IMR-90 (cell line): ENCODE measurements around the gene SDC4. TPM values are rescaled to one million over a fixed set of nuclear protein-coding genes. Genes with fewer than 3 reads are reported as not detected.

Experiments used
- ATAC-seq: fragments of 200-7000 bp; cut with Tn5 transposase; 2 replicates; pipeline ENCODE4 v1.9.1; 2020; ENCODE audit warnings: low read depth, mild to moderate bottlenecking, moderate library complexity
- BruUV-seq: library from RNA; stranded (reverse); fragments of 400-500 nt; replicated peaks from 2 replicates; lab custom pipeline; 2021; lab: Mats Ljungman, UMichigan
- CTCF ChIA-PET: fragments of 300-600 bp; formaldehyde crosslinking; extraction: SDS; loops from one replicate; lab custom pipeline; 2021; ENCODE audit warnings: antibody characterized with exemption; lab: Yijun Ruan, JAX
- POLR2A ChIA-PET: fragments of 300-600 bp; sonication (Branson Sonifier 250); formaldehyde crosslinking; loops from one replicate; lab custom pipeline; 2022; ENCODE audit warnings: antibody characterized with exemption; ENCODE audit not compliant: unreplicated experiment; lab: Charles Lee
- DNase-seq: peaks from one replicate; pipeline ENCODE4 v3.0.0; 2013
- H2AFZ ChIP-seq: replicated peaks from 2 replicates; pipeline ENCODE3; 2013; ENCODE audit warnings: low read length, mild to moderate bottlenecking; ENCODE audit not compliant: poor library complexity
- H2AK5ac ChIP-seq: 2 replicates; pipeline ENCODE4 v1.6.1; 2013; ENCODE audit warnings: low read depth, low read length, inconsistent platforms
- H2AK9ac ChIP-seq: replicated peaks from 2 replicates; pipeline ENCODE3; 2013; ENCODE audit warnings: mild to moderate bottlenecking, low read depth, low read length, moderate library complexity; ENCODE audit not compliant: poor library complexity
- H2BK120ac ChIP-seq: 2 replicates; pipeline ENCODE4 v1.6.1; 2013; ENCODE audit warnings: low read depth, low read length, inconsistent platforms
- H2BK15ac ChIP-seq: 3 replicates; pipeline ENCODE4 v1.6.1; 2013; ENCODE audit warnings: low read depth, low read length, inconsistent platforms
- H2BK20ac ChIP-seq: 2 replicates; pipeline ENCODE4 v1.6.1; 2013; ENCODE audit warnings: low read depth, mild to moderate bottlenecking, inconsistent platforms, low read length, moderate library complexity
- H2BK5ac ChIP-seq: 2 replicates; pipeline ENCODE4 v1.6.1; 2013; ENCODE audit warnings: mild to moderate bottlenecking, low read depth, low read length, inconsistent platforms; ENCODE audit not compliant: poor library complexity, severe bottlenecking
- H3K14ac ChIP-seq: replicated peaks from 2 replicates; pipeline ENCODE4 v1.6.1; 2013; ENCODE audit warnings: low read depth, low read length, inconsistent platforms
- H3K18ac ChIP-seq: 2 replicates; pipeline ENCODE4 v1.6.1; 2013; ENCODE audit warnings: low read depth, low read length, control low read depth
- H3K23ac ChIP-seq: 2 replicates; pipeline ENCODE4 v1.6.1; 2013; ENCODE audit warnings: low read depth, low read length, inconsistent platforms
- H3K27ac ChIP-seq: 2 replicates; pipeline ENCODE4 v1.5.1; 2013; ENCODE audit warnings: mild to moderate bottlenecking, control low read depth, low read length; ENCODE audit not compliant: insufficient read depth
- H3K27me3 ChIP-seq: 2 replicates; pipeline ENCODE4 v1.6.1; 2013; ENCODE audit warnings: low read length; ENCODE audit not compliant: control insufficient read depth, insufficient read depth
- H3K36me3 ChIP-seq: 2 replicates; pipeline ENCODE4 v1.6.1; 2013; ENCODE audit warnings: low read length, mixed read lengths; ENCODE audit not compliant: control insufficient read depth, insufficient read depth
- H3K4ac ChIP-seq: 2 replicates; pipeline ENCODE4 v1.6.1; 2013; ENCODE audit warnings: low read depth, low read length, inconsistent platforms
- H3K4me1 ChIP-seq: 2 replicates; pipeline ENCODE4 v1.6.1; 2013; ENCODE audit warnings: low read length, mixed read lengths; ENCODE audit not compliant: control insufficient read depth, insufficient read depth
- H3K4me2 ChIP-seq: 2 replicates; pipeline ENCODE4 v1.6.1; 2013; ENCODE audit warnings: low read depth, mild to moderate bottlenecking, control low read depth, low read length, moderate library complexity
- H3K4me3 ChIP-seq: 2 replicates; pipeline ENCODE4 v1.5.1; 2013; ENCODE audit warnings: low read depth, mild to moderate bottlenecking, control low read depth, low read length, moderate library complexity; ENCODE audit not compliant: insufficient read depth
- H3K56ac ChIP-seq: 2 replicates; pipeline ENCODE4 v1.6.1; 2013; ENCODE audit warnings: low read length, inconsistent platforms; ENCODE audit not compliant: insufficient read depth; ENCODE audit errors: extremely low read depth
- H3K79me1 ChIP-seq, 2 experiments: 2 replicates each; pipeline ENCODE4 v1.6.1; 2013; ENCODE audit warnings: low read length in 2 of 2, inconsistent platforms in 1 of 2, low read depth in 1 of 2
- H3K9ac ChIP-seq: 2 replicates; pipeline ENCODE4 v1.6.1; 2013; ENCODE audit warnings: low read depth, low read length, control low read depth
- H3K9me1 ChIP-seq: 2 replicates; pipeline ENCODE4 v1.6.1; 2013; ENCODE audit warnings: low read length, inconsistent platforms; ENCODE audit not compliant: insufficient read depth
- H3K9me3 ChIP-seq: 2 replicates; pipeline ENCODE4 v1.6.1; 2013; ENCODE audit warnings: low read length; ENCODE audit not compliant: control insufficient read depth, insufficient read depth
- H4K20me1 ChIP-seq: 2 replicates; pipeline ENCODE4 v1.6.1; 2013; ENCODE audit warnings: low read length, inconsistent platforms; ENCODE audit not compliant: insufficient read depth
- H4K5ac ChIP-seq: 2 replicates; pipeline ENCODE4 v1.6.1; 2013; ENCODE audit warnings: mild to moderate bottlenecking, low read depth, low read length, control low read depth
- H4K8ac ChIP-seq, 2 experiments: 2 replicates each; pipeline ENCODE4 v1.6.1; 2013; ENCODE audit warnings: low read depth in 2 of 2, low read length in 2 of 2, control low read depth in 1 of 2, inconsistent platforms in 1 of 2
- H4K91ac ChIP-seq: 2 replicates; pipeline ENCODE4 v1.6.1; 2013; ENCODE audit warnings: low read depth, low read length, inconsistent platforms; ENCODE audit not compliant: insufficient read depth
- BHLHE40 ChIP-seq: fragments of 150-350 bp; IDR thresholded peaks from 2 replicates; pipeline ENCODE4 v1.6.1; 2016; ENCODE audit warnings: mild to moderate bottlenecking, low read depth, low read length
- CEBPB ChIP-seq: IDR thresholded peaks from 2 replicates; pipeline ENCODE4 v1.6.1; 2012; ENCODE audit warnings: low read depth, low read length, improper control_type of control experiment
- CHD1 ChIP-seq: IDR thresholded peaks from 2 replicates; pipeline ENCODE4 v1.6.1; 2012; ENCODE audit warnings: low read depth, low read length, improper control_type of control experiment
- CTCF ChIP-seq: conservative IDR thresholded peaks from 2 replicates; pipeline ENCODE4 v1.5.1; 2012; ENCODE audit warnings: mild to moderate bottlenecking, low read depth, low read length, improper control_type of control experiment
- ELK1 ChIP-seq: fragments of 150-350 bp; IDR thresholded peaks from 2 replicates; pipeline ENCODE4 v1.6.1; 2016; ENCODE audit warnings: low read depth, mild to moderate bottlenecking, low read length, moderate library complexity, borderline replicate concordance
- FOS ChIP-seq: fragments of 150-350 bp; IDR thresholded peaks from 2 replicates; pipeline ENCODE4 v1.6.1; 2016; ENCODE audit warnings: low read depth, low read length
- MAFK ChIP-seq: IDR thresholded peaks from 2 replicates; pipeline ENCODE4 v1.6.1; 2012; ENCODE audit warnings: low read depth, low read length, improper control_type of control experiment
- MXI1 ChIP-seq: IDR thresholded peaks from 2 replicates; pipeline ENCODE4 v1.6.1; 2012; ENCODE audit warnings: low read depth, mild to moderate bottlenecking, low read length, moderate library complexity, borderline replicate concordance
- NFE2L2 ChIP-seq: fragments of 150-350 bp; IDR thresholded peaks from 2 replicates; pipeline ENCODE4 v1.6.1; 2016; ENCODE audit warnings: low read depth, mild to moderate bottlenecking, low read length
- POLR2A ChIP-seq: IDR thresholded peaks from 2 replicates; pipeline ENCODE4 v1.6.1; 2012; ENCODE audit warnings: mild to moderate bottlenecking, low read depth, low read length
- RAD21 ChIP-seq: IDR thresholded peaks from 2 replicates; pipeline ENCODE4 v1.6.1; 2012; ENCODE audit warnings: low read length, improper control_type of control experiment
- RCOR1 ChIP-seq: IDR thresholded peaks from 2 replicates; pipeline ENCODE4 v1.6.1; 2012; ENCODE audit warnings: mild to moderate bottlenecking, low read length, improper control_type of control experiment; ENCODE audit not compliant: insufficient replicate concordance
- SMC3 ChIP-seq: fragments of 150-350 bp; IDR thresholded peaks from 2 replicates; pipeline ENCODE4 v1.6.1; 2016; ENCODE audit warnings: low read depth, mild to moderate bottlenecking, antibody characterized with exemption, low read length, moderate library complexity
- USF2 ChIP-seq: fragments of 150-350 bp; IDR thresholded peaks from 2 replicates; pipeline ENCODE4 v1.6.1; 2017; ENCODE audit warnings: mild to moderate bottlenecking, antibody characterized with exemption, low read length, low read depth
- WGBS, 2 experiments: methylation state at CpG; one replicate each; pipeline versions ENCODE4 v1.1.5 to v1.1.7; 2013; ENCODE audit warnings: missing lambda C conversion rate in 2 of 2; ENCODE audit not compliant: insufficient read length in 1 of 2; ENCODE audit errors: extremely low coverage in 2 of 2; 5-methylcytosine and 5-hydroxymethylcytosine counted together
- dilution Hi-C: fragments of 300-500 bp; cut with HindIII; formaldehyde crosslinking; loops from one replicate; pipeline ENCODE4 v1.14.3; 2018; ENCODE audit warnings: low sequenced_read_pairs; ENCODE audit not compliant: unreplicated experiment
- in situ Hi-C: fragments of 300-500 bp; cut with MboI; formaldehyde crosslinking; loops from 3 replicates; pipeline ENCODE4 v1.14.3; 2019; ENCODE audit warnings: low sequenced_read_pairs, inconsistent platforms, mixed read lengths
- intact Hi-C: fragments of 100-400 bp; cut with micrococcal nuclease; formaldehyde crosslinking; loops from 2 replicates; pipeline ENCODE4 v1.10.0; 2022
- polyA plus RNA-seq, 3 experiments: library from polyadenylated mRNA; depleted of rRNA; stranded (reverse); fragments of >200 nt; gene quantifications; 2 replicates each; pipeline ENCODE4 v1.2.3, GENCODE V29; 2012; ENCODE audit warnings: low replicate concordance in 1 of 3
- total RNA-seq: library from RNA; depleted of rRNA; stranded (reverse); fragments of >200 nt; gene quantifications from 2 replicates; pipeline ENCODE4 v1.2.3, GENCODE V29; 2012

Gene SDC4
- total and polyA plus RNA-seq, 2 of the 4 experiments (the other 2 are of a cell fraction): 203 to 265 TPM

- H2BK20ac ChIP-seq: peak overlapping the region; percentile 89
- peak overlapping the region; percentile 59 for H3K4me2 ChIP-seq
- H2BK5ac ChIP-seq: peak overlapping the region; percentile 95
- dilution Hi-C loops: no loop called here
- H3K27ac ChIP-seq: peak overlapping the region; percentile 97
- peaks cover 36% of the 10 kb centered on the region for H4K20me1 ChIP-seq
- no peak overlapping the region for H3K4me3 ChIP-seq
- peak overlapping the region; percentile 90 for H3K23ac ChIP-seq
- peak overlapping the region; percentile 90 for H3K56ac ChIP-seq
- H4K91ac ChIP-seq: peak overlapping the region; percentile 91
- peaks cover 42 to 86% of the 10 kb centered on the region in 2 experiments for H3K79me1 ChIP-seq
- H3K4ac ChIP-seq: peak overlapping the region; percentile 99
- in situ Hi-C loops: loop anchor here (25.0 kb wide), 1 partner anchor 575 kb away; the partner anchor contains the start of gene PLTP
- peaks cover 42% of the 10 kb centered on the region for H3K9me1 ChIP-seq
- no peaks in the 10 kb centered on the region for H3K27me3 ChIP-seq
- ChIA-PET POLR2A (interaction anchor here (0.5 to 2.3 kb wide), 3 partner anchors 10 to 26 kb away, joined by 3 to 11 read pairs (median 4); partner anchors contain the start of genes SDC4 and SYS1), CTCF (interaction anchor here (0.6 to 1.1 kb wide), 2 partner anchors 15 to 99 kb away, joined by 3 to 4 read pairs; no protein-coding TSS in a partner anchor)
- BruUV-seq: no TSS peak
- peak overlapping the region; percentile 83 for H3K18ac ChIP-seq
- H3K14ac ChIP-seq: peak overlapping the region; percentile 77
- H4K8ac ChIP-seq: peak overlapping the region; percentile 93 to 94
- H4K5ac ChIP-seq: peak overlapping the region; percentile 91
- H2AK9ac ChIP-seq: peak overlapping the region; percentile 78
- peak; percentile 72 for ATAC-seq
- peak overlapping the region; percentile 21 for H2AFZ ChIP-seq
- H3K9ac ChIP-seq: peak overlapping the region; percentile 47
- 0% methylated on average over 2 of the region's 15 CpGs; no CpG with 5 or more reads in 1 of the 2 experiments for WGBS, 2 experiments
- H2BK120ac ChIP-seq: peak overlapping the region; percentile 98
- H3K9me3 ChIP-seq: no peaks in the 10 kb centered on the region
- peaks cover 48% of the 10 kb centered on the region for H3K4me1 ChIP-seq
- intact Hi-C loops: loop anchor here (5.0 kb wide), 1 partner anchor 440 kb away; no protein-coding TSS in a partner anchor
- H2AK5ac ChIP-seq: peak overlapping the region; percentile 97
- peak overlapping the region; percentile 96 for H2BK15ac ChIP-seq
- DNase-seq: peak; percentile 94
- H3K36me3 ChIP-seq: peaks cover 49% of the 10 kb centered on the region
- peak; percentile 72 for TF ChIP-seq FOS
- peak; percentile 99 for TF ChIP-seq BHLHE40
- TF ChIP-seq CEBPB: no peak
- TF ChIP-seq ELK1: no peak
- TF ChIP-seq RAD21: no peak
- TF ChIP-seq USF2: no peak
- no peak for TF ChIP-seq CHD1
- TF ChIP-seq MXI1: no peak
- no peak for TF ChIP-seq RCOR1
- no peak for TF ChIP-seq SMC3
- no peak for TF ChIP-seq POLR2A
- peak; percentile 15; the same call in 1 of the 2 replicates for TF ChIP-seq NFE2L2
- no peak; the same call in 1 of the 2 replicates for TF ChIP-seq MAFK
- TF ChIP-seq CTCF: no peak
Observed at GRCh38 chr20:45337367-45338120, 10.7 kb downstream of the SDC4 start.
